ENCODE measurements around the gene TBC1D17. TPM values are rescaled to one million over a fixed set of nuclear protein-coding genes. Genes with fewer than 3 reads are reported as not detected.

Gene TBC1D17
- total RNA-seq, 1 donor from 2014 or later: 47.7 TPM

GRCh38 chr19:49846408-49846807, 31.1 kb upstream of the TBC1D17 start:
- no peak for ATAC-seq
- DNase-seq: no peak
- intact Hi-C loops (cut with micrococcal nuclease): no loop called here

GRCh38 chr19:49847731-49848696, 29.5 kb upstream of the TBC1D17 start:
- no peak for DNase-seq
- intact Hi-C loops (cut with micrococcal nuclease): no loop called here
- ATAC-seq: no peak

- DNase-seq: no peak
- intact Hi-C loops (cut with micrococcal nuclease): no loop called here
- ATAC-seq: no peak
Observed at GRCh38 chr19:49848938-49849337, 28.6 kb upstream of the TBC1D17 start.

GRCh38 chr19:49849433-49850220, 27.9 kb upstream of the TBC1D17 start:
- DNase-seq: no peak
- intact Hi-C loops (cut with micrococcal nuclease): no loop called here
- no peak for ATAC-seq

GRCh38 chr19:49850221-49850486, 27.3 kb upstream of the TBC1D17 start:
- DNase-seq (no peak), ATAC-seq (peak; percentile 1)
- intact Hi-C loops (cut with micrococcal nuclease): no loop called here

DNA sequence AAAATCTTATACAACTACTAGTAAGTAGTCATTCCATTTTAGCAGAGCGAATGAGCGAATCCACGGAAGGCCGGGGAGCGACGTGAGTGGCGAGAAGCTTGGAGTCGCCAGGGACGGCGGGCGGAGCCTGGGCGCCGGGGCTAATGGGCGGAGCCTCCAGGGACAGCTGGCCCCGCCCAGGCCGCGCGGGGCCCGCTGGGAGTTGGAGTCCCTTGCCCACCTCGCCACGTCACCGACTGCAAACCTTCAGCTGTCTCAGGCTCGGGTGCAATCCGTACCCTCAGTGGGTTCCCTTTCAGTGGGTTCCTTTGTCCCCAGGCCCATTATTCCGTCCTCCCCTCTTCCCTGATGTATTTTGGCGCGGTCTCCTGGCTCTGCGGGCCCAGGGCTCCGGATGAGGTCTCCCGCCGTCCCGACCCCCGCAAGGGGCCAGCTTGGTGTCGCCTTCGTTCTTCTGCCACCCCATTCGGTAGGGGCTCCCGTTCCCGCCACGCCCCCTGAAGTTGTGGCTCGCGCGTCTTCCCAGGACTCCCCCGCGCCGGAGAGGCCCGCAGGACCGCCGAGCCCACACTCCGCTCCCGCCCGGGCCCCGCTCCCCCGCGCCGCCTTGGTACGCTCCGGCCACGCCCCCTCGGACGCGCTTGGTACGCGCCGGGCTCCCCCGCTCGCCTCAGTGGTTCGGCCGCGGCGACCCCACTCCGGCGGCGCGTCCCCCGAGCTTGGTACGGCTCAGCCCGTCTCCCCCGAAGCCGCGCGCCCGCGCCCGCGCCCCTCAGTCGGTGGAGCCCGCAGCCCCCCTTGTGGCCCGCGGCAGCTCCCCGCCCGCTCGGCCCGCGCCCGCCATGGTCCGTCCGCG, 26.8 kb upstream of the TBC1D17 start, which contains the start of gene PTOV1:
Gene PTOV1 (plus strand): TSS at position 673 of the 856 bp plus-strand sequence.
- ATAC-seq (peak; percentile 94), DNase-seq (peak; percentile 96)
- intact Hi-C loops (cut with micrococcal nuclease): no loop called here

DNA sequence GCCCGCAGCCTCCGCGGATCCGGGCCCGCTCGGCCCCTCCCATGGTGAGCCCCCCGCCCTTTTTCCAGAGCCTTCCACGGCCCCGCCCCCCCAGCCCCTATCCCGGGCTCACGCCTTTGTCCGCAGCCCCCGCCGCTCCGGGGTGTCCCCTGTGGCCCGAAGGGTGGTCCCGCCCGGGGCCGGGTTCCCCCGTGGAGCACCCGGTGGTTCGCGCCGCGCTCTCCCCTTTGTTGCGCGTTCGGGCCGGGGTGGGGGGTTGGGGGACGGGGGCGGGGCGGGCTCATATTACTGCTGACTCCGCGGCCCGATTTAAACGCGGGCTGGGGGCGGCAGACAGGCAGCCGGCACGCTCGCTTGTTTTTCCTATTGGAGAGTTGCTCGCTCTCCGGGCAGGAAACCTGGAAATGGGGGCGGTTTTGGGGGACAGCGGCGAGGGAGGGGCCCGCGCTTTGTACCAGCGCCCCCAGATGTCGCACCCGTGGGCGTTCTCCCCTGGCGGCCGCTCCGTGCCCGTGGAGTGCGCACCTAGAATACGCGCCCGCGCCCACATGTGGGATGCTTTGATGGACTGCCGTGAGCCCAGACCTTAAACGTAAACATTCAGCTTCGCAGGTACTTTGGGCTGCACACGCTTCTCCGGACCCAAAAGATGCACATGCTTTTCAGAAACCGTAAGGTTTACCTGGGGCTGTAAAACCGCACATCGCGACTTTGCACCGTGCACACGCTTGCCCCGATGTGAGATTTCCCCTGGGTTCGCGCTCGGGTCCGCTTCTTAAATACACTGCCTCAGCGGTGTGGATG, 25.8 kb upstream of the TBC1D17 start:
- DNase-seq (peak; percentile 63), ATAC-seq (no peak)
- intact Hi-C loops (cut with micrococcal nuclease): no loop called here

DNA sequence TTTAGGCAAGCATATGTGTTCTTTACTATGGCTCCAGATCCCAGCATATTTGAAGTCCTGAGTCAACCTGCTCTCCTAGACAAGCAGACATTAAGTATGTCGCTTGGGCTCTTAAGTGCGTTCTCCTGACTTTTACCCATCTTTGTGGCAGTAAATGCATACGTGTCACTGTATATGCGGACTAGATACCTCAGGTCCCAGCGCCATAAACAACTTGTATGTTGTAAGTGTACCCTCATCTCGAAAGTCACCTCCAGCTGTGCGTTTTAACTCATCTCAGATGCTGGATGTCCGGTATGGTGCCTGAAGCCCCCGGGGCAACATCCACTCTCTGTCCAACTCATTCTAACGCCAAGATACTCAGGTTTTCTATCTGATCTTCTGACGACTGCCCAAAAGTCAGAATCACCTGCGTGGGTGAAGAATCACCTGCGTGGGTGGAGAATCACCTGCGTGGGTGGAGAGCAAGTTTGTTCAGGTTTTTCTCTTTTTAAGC, 24.8 kb upstream of the TBC1D17 start:
- intact Hi-C loops (cut with micrococcal nuclease): no loop called here
- DNase-seq: no peak
- no peak for ATAC-seq

DNA sequence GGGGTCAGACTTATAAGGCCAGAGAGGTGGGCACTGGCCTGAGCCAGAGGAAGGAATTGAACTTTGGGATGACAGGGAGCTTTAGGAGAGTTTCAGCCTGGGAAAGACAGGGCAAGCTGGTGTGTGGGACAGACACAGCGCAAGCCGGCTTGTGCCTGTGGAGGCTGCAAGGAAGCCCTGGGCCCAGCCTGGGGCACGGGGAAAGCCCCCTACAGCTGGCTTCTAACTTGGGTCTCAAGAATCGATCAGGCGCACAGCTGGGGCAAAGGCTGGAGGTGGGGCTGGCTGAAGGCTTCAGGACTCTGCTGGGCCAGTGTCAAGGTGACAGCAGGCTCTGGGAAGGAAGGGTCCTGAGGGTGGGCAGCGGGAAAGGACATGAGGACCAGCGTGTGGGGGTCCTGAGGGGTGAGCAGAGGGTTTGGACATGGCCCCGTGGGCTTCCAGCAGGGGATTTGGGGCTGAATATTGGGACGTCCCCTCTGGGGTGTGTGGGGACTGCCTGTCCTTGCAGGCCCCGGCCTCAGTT, 23.6 kb upstream of the TBC1D17 start:
- intact Hi-C loops (cut with micrococcal nuclease): no loop called here
- no peak for DNase-seq
- no peak for ATAC-seq

GRCh38 chr19:49854378-49855263, 22.9 kb upstream of the TBC1D17 start:
- intact Hi-C loops (cut with micrococcal nuclease): no loop called here
- DNase-seq: no peak
- no peak for ATAC-seq

GRCh38 chr19:49855277-49855675, 22.2 kb upstream of the TBC1D17 start:
- intact Hi-C loops (cut with micrococcal nuclease): no loop called here
- ATAC-seq: no peak
- DNase-seq: no peak

DNA sequence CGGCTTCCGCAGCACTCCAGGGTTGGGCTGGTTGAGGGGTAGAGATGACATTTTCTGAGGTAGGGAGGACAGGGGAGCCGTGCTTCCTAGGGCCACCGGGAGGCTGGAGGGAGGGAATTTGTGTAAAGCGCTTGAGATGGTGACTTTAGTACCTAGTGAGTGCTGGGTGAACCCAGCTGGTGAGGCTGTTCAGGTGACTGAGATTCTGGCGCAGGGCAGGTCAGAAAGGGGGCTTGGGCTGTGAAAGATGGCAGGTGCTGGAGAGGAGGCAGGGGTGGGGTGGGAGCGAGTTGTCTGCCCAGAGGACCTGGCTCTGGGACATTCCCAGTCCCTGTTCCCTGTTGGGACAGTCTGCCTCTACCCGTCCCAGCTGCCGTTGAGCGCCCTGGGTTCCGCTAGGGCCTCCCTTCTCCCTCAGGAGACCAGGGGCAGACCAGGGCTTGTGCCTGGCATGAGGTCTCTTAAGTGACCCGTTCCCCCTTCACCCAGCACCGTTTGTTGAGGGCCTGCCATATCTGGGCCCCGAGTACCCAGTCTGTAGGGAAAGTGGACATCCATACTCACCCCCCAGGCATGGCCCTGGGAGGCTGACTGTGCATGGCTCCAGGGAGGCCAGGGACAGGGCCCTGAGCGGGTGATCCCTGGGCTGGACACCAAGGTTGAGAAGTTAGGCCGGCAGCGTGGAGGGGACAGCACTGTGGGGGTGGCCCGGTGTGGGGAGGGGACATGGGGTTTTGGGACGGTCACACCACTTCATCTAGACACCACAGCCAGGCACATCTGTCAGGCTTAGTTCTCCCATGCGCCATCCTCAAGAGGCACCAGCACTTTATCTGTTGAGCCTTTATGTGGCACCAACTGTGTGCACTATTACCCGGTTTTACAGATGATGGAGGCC, 21.6 kb upstream of the TBC1D17 start:
- ATAC-seq (no peak), DNase-seq (no peak)
- intact Hi-C loops (cut with micrococcal nuclease): no loop called here

- DNase-seq (no peak), ATAC-seq (no peak)
- intact Hi-C loops (cut with micrococcal nuclease): no loop called here
Observed at GRCh38 chr19:49856574-49857021, 20.9 kb upstream of the TBC1D17 start.

- ATAC-seq: no peak
- DNase-seq: no peak
Observed at GRCh38 chr19:49857061-49857837, 20.3 kb upstream of the TBC1D17 start.

DNA sequence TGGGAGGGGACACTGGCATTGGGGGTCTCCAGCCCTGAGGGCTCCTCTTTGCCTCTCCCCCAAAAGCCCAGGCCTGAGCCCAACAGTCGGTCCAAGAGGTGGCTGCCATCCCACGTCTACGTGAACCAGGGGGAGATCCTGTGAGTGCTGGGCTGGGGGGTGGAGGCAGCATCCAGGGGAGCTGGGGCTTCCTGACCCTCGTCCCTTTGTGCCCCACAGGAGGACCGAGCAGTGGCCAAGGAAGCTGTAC, 19.7 kb upstream of the TBC1D17 start:
- DNase-seq (no peak), ATAC-seq (no peak)
- intact Hi-C loops (cut with micrococcal nuclease): no loop called here

More at GRCh38 chr19:49857061-49857837, 20.3 kb upstream of the TBC1D17 start:
- intact Hi-C loops (cut with micrococcal nuclease): no loop called here

Data from left ventricle myocardium superior (tissue), 1 donor.